HG03558 (cell line): Measurements from ENCODE around the gene TCFL5.

ENCODE experiments used
- ATAC-seq: cut with Tn5 transposase; IDR thresholded peaks from one replicate; pipeline ENCODE4 v1.9.1; 2021; ENCODE audit warnings: moderate number of reproducible peaks; ENCODE audit not compliant: unreplicated experiment; ENCODE audit errors: extremely low read depth

Gene TCFL5

DNA sequence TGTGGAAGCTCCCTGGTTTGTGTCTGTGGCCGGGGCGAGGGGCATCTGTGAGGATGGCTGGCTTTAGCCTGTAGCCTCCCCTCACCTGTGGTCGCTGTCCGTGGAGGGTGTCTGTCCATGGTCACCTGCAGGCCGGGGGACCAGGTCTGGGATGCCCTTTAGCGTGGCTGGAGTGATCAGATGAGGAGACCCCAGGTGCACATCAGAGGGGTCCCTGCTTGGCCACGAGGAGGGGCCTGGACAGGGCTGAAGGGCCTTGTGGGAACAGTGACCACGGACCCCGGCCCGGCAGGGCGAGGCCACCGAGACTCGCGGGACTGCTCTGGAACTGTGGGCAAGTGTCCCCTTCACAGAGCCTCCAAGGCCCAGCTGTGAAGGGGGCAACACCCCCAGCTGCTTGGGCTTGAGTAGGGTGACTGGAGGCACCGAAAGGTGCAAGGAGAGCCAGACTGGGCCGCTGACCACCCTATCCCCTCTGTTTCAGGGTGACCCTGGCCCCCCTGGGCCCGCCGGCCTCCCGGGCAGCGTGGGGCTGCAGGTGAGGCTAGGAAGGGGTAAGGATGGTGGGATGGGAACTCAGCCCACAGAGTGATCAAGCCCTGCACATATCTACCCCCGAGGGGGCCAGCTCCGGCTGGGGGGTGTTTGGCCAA is 36.2 kb downstream of the TCFL5 start:
- ATAC-seq, result no peak

DNA sequence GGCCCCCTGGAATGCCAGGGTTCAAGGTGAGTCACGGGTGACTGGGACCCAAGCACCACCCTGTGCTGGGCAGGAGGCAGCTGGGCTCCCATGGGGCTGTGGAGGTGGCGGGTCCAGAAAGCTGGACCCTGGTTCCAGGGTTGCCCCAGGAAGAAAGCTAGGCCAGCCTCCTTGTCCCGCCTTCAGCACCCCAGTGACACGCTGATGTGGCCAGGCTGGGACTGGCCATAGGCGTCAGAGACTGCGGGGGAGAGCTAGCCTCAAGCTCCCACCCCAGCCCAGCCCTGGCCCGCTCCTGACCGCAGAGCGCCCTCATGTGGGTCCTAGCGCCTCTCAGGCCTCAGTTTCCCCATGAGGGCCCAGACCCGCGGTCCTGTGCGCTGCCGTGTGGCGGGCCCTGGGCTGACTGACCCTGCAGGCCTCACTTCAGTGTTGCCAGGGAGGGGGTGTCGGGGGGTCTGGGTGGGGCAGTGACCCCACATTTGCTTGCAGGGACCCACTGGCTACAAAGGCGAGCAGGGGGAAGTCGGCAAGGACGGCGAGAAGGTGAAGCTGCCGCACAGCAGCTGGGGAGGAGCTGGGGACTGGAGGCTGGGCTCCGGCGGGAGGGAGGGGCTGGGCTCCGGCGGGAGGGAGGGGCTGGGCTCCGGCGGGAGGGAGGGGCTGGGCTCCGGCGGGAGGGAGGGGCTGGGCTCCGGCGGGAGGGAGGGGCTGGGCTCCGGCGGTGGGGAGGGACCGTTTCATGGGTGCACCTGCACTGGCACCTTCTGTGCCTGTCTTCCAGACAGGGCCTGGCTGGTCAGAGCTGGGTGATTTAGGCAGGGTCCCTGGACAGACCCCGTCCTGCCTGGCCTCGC is 36.9 kb downstream of the TCFL5 start:
- no peak for ATAC-seq

DNA sequence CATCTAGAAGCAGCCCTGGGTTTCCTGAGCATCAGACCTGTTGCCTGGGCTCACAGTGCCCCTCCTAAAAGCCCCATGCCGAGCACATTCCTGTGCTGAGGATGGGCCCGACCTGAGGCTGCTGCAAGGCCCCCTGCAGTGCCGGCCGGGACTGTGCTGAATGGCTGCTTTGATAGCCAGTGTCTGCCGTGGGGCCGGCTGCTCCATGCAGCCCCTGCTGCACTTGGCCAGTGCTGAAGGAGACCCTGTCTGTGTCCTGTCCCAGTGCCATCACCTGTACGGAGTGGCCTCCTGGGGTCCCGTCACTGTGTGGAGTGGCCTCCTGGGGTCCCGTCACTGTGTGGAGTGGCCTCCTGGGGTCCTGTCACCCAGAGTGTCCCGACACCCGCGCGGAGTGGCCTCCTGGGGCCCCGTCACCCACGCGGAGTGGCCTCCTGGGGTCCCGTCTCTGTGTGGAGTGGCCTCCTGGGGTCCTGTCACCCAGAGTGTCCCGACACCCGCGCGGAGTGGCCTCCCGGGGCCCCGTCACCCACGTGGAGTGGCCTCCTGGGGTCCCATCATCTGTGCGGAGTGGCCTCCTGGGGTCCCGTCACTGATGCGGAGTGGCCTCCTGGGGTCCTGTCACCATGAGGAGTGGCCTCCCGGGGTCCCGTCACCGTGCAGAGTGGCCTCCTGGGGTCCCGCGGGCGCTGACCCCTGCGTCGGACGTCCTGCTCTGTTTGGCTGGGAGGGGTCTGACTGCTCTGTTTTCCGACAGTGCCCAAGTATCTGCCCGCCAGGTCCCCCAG is 37.7 kb downstream of the TCFL5 start:
- no peak for ATAC-seq

DNA sequence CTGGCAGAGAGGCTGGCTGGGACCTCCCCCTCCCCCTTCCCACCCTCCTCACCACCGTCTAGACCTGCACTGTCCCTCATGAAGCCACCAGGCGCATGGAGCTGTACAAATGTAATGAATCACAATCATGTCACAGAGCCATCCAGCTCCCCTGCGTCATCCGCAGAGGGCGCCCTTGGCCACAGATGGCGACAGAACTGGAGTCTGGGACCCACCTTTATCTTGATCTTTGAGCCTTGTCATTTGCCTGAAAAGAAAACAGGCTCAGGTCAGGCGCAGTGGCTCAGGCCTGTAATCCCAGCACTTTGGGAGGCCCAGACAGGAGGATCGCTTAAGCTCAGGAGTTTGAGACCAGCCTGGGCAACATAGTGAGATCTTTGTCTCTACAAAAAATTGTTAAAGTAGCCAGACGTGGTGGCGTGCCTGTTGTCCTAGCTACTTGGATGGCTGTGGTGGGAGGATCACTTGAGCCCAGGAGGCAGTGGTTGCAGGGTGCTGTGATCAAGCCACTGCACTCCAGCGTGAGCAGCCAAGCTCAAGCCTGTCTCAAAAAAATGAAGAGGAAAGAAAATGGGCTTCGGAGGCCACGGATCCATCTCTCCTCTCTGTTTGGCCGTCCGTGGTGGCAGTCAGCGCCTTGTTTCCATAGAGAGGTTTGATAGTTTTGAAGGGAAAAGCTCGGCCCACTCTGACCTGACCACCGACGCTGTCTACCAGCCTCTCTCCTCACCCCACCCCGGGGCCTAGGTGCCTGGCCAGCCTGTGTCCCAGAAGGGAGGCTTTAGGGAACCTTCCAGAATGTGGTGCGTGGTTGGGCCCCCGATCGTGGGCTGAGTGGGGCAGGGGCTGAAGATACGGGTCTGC is 38.6 kb downstream of the TCFL5 start:
- ATAC-seq, result no peak

GRCh38 chr20:62822239-62822787 is 39.3 kb downstream of the TCFL5 start:
- no peak for ATAC-seq

DNA sequence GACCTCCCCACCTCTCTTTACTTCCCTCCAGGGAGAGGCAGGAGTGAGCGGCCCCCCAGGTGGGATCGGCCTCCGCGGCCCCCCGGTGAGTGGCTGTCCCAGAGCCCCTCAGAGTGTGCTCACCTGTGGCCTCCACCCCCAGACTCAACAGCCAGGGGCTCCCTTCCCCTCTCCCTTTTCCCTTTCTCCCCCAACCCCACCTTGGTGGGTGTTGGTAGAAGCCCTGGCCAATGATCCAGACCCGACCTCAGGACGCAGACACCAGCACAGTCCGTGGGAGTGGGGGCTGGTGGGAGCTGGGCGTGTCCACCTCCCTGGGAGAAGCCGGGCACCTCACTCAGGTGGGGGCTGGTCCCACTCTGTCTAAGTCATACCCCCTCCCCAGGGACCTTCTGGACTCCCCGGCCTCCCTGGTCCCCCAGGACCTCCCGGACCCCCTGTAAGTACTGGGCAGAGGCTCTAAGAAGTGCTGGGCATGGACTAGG is 39.9 kb downstream of the TCFL5 start:
- no peak for ATAC-seq

- no peak for ATAC-seq
Measured at GRCh38 chr20:62820962-62821725, 40.5 kb downstream of the TCFL5 start.

- no peak for ATAC-seq
Measured at GRCh38 chr20:62820208-62820961, 41.2 kb downstream of the TCFL5 start.

DNA sequence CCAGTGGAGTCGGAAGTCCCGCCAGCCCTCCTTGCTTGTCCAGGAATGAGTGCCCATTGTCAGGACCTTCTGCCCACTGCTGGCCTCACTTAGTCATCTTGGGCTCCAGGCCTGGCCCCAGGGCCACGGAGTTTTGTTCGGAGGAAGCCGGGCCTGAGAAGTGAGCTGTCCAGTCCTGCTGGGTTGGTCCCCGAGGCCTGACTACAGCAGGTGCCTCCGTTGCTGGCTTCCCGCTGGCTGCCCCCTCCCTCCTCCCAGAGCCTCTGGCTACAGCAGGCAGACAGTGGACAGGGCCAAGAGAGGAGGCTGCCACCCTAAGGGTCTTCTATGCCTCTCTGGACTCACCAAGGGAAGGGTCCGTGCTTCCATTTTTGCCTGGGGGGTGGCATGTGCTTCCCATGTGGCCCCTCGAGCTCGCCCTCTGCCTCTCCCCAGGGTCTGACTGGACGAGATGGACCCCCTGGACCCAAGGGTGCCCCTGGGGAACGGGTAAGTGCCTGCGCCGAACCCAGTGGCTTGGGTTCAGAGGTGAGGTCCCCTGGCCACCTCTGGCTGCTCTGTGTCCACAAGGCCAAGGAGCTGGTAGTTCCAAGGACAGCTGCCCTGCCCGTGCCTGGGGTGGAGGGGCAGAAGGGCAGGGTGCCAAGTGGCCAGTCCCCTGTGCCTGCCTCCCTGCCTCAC is 42.0 kb downstream of the TCFL5 start:
- ATAC-seq, result no peak

GRCh38 chr20:62818592-62819493 is 42.8 kb downstream of the TCFL5 start:
- ATAC-seq, result no peak

GRCh38 chr20:62817975-62818591 is 43.5 kb downstream of the TCFL5 start:
- ATAC-seq, result no peak

GRCh38 chr20:62816884-62817873 is 44.4 kb downstream of the TCFL5 start, which contains the start of gene COL9A3:
TSS of gene COL9A3 (plus strand) at chr20:62817050. CDS start at chr20:62817065, 15 bp downstream.
- no peak for ATAC-seq

DNA sequence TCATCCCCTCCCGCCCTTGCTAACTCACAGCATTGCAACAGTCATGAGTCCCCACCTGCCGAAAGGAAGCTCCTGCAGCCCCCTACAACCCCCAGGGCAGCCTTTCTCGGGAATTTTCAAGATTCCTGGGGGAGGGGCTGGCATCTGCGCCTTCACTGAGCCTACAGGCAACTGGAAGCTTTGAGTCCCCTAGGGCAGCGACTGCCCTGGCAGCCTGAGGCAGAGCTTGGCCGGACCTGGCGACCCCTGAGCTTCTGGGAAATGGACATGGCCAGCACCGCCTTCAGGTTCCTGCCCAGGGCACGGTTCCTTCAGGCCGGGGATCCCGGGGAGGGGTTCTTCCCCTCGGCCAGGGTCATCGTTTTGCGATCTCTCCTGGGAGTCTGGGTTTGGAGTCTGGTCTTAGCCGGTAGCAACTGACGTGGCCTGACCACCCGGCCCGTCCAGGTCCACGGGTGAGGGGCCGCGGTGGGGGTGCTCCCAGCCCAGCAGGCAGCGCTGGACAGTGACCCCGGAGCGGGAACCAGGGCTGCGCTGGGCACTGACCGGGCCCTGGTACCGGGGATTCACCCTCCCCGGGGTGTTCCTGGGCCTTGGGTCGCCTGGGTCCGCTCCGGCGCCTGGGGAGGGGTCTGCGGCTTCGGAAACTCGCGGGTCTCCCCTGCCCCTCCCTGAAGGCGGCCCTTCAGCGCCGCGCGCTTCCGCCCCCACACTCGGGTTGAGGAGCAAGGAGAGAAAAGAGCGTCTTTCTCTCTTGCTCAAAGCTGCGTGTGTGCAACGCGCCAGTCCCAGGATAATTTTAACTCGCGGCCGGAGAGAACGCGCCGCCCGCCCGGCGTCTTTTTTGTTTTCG is 45.4 kb downstream of the TCFL5 start:
- ATAC-seq, result no peak
